Ectodermal cell (in vitro differentiated cells): ENCODE data around the gene MYG1.
"Not testable (repeated sequence)": the region's sequence is repeated elsewhere in the genome, so short reads cannot be mapped to it uniquely, and the experiment has no call there.

Experiments
- H3K27ac ChIP-seq: 2 replicates; pipeline ENCODE4 v1.7.0; 2013; ENCODE audit warnings: mild to moderate bottlenecking, low read depth, low read length; ENCODE audit not compliant: insufficient read depth, poor library complexity, severe bottlenecking
- H3K27me3 ChIP-seq: 2 replicates; pipeline ENCODE4 v1.7.0; 2013; ENCODE audit warnings: mild to moderate bottlenecking, low read length; ENCODE audit not compliant: insufficient read depth, control insufficient read depth, poor library complexity, severe bottlenecking
- H3K36me3 ChIP-seq: one replicate; pipeline ENCODE4 v1.7.0; 2013; ENCODE audit warnings: low read length; ENCODE audit not compliant: control insufficient read depth, insufficient read depth
- H3K4me1 ChIP-seq: one replicate; pipeline ENCODE4 v1.7.0; 2013; ENCODE audit warnings: low read length; ENCODE audit not compliant: control insufficient read depth, insufficient read depth
- H3K4me3 ChIP-seq: 2 replicates; pipeline ENCODE4 v1.7.0; 2013; ENCODE audit warnings: low read depth, low read length, control low read depth; ENCODE audit not compliant: insufficient read depth
- H3K9me3 ChIP-seq: 2 replicates; pipeline ENCODE4 v1.7.0; 2013; ENCODE audit warnings: mild to moderate bottlenecking, low read length, moderate library complexity; ENCODE audit not compliant: control insufficient read depth
- WGBS, 2 experiments: methylation state at CpG; one replicate each; pipeline ENCODE4 v1.1.7; 2013; ENCODE audit warnings: missing lambda C conversion rate in 2 of 2; 5-methylcytosine and 5-hydroxymethylcytosine counted together

Gene MYG1

DNA sequence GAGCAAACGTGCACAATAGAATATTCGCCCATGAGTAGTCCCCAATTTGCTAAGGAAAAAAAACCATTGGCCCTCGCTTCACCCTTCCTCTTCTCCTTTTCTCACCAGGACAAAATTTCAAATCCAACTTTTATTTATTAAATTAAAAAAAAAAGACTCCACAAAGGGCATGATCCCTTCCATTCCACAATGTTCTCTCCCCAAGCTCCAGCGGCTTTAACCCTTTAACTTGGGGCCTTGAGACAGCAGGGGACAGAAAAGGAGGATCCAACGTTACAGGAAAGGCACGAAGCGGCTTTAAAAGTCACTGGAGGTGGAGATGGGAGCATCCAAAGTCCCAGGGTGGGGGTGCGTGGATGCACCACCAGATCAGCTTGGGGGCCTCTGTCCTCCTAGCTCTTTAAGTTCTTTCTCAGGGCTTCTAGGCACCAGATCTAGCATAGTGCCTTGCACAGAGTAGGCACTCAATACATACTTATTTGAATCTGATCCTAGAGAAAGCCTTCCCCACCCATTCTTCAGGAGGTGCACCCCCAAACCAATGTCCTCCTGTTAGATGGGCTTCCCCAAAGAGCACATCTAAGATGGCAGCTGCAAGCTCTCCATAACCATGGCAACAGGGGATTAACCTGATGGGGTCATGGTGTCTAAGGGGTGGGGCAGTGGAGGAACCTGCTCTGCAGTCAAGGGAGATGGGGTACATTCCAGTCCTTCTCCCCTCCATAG lies 27.1 kb downstream of the MYG1 start:
- Histone ChIP-seq H3K4me1 (peaks cover 34% of the 10 kb centered on the region), H3K36me3 (no peaks in the 10 kb centered on the region), H3K9me3 (no peaks in the 10 kb centered on the region), H3K27ac (no peak overlapping the region), H3K4me3 (no peak overlapping the region), H3K27me3 (peaks cover 16% of the 10 kb centered on the region)
- 62 to 65% methylated on average over 8 of the region's 8 CpGs for WGBS, 2 experiments

DNA sequence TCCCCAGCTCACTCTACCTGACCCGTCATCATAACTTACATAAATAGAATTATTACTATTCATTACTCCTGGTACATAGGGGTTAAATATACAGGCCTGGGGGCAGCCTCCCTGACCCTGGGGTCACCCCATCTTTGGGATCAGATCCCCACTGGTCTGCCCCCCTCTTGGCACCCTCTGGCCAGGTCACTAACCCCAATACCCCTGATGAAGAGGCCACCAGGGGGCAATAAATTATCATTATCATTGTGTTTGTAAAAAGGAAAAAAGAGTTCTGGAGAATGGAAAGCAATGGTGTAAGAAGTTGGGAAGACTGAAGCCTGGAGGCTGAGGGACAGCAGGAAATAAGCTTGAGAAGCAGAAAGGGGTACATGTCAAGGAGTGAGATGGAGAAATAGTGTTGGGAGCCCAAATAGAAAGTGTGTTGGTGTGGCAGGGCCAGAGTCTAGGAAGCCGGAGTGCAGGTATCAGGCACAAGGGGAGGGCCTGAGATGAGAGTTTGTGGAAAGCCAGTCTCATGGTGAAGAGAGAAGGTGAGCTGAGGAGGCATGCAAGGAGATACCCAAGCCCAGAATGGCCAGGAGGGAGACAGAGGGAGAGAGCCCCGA lies 28.0 kb downstream of the MYG1 start:
- no peaks in the 10 kb centered on the region for H3K36me3 ChIP-seq
- H3K9me3 ChIP-seq = no peaks in the 10 kb centered on the region
- H3K27me3 ChIP-seq = peaks cover 16% of the 10 kb centered on the region
- H3K4me1 ChIP-seq = peaks cover 30% of the 10 kb centered on the region
- WGBS, 2 experiments = 85 to 90% methylated on average over 3 of the region's 3 CpGs
- H3K27ac ChIP-seq = no peak overlapping the region
- no peak overlapping the region for H3K4me3 ChIP-seq

DNA sequence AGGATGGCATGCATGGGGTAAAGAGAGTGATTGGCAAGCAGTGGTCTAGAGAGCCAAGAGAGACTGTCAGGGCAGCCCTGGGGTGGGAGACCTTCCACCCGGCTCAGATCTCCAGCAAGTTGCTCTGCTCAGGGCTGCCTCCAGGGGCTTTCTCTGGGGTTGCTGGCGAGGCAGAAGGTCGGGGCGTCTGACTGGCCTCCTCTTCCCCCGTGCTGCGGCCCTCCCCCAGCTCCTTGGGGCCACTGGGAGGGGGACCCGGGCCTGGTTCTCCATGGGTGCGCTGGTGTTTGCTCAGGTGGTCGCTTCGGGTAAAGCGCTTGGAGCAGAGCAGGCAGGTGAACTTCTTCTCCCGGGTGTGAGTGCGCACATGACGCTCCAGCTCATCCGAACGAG lies 28.5 kb downstream of the MYG1 start:
- Histone ChIP-seq H3K27me3 (peaks cover 13% of the 10 kb centered on the region), H3K9me3 (no peaks in the 10 kb centered on the region), H3K36me3 (no peaks in the 10 kb centered on the region), H3K4me1 (peaks cover 30% of the 10 kb centered on the region), H3K27ac (no peak overlapping the region), H3K4me3 (no peak overlapping the region)
- WGBS, 2 experiments = 58 to 63% methylated on average over 16 of the region's 16 CpGs

- no peaks in the 10 kb centered on the region for H3K27me3 ChIP-seq
- H3K4me3 ChIP-seq = no peak overlapping the region
- H3K4me1 ChIP-seq = peaks cover 36% of the 10 kb centered on the region
- H3K9me3 ChIP-seq = no peaks in the 10 kb centered on the region
- WGBS, 2 experiments = 92 to 94% methylated on average over 5 of the region's 5 CpGs
- no peaks in the 10 kb centered on the region for H3K36me3 ChIP-seq
- H3K27ac ChIP-seq = no peak overlapping the region
Measured at GRCh38 chr12:53330671-53331070, 31.2 kb downstream of the MYG1 start.

GRCh38 chr12:53332339-53332738 lies 32.8 kb downstream of the MYG1 start:
- not testable (repeated sequence) for H3K27ac ChIP-seq, H3K4me3 ChIP-seq, H3K9me3 ChIP-seq, H3K27me3 ChIP-seq, H3K36me3 ChIP-seq
- H3K4me1 ChIP-seq = peaks cover 32% of the 10 kb centered on the region

DNA sequence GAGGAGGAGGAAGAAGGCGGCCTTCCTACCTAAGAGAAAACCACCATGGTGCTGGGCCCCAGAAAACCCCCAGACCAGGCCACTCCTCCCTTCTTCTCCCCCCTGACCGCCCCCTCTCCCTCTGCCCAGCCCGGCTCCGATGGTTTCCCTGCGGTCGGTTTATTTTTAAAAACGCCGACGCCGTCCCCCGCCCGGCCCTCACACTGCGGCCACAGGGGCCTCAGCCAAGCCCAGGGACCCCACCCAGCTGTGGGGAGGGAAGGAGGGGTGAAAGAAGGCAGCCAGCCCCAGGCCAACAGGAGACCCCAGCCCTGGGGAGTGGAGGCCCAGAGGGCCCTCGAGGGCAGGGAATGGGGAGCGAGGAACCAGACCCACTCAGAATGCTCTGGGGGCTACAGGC lies 33.2 kb downstream of the MYG1 start:
- WGBS, 2 experiments = 88 to 91% methylated on average over 13 to 15 of the region's 15 CpGs
- Histone ChIP-seq H3K9me3 (no peaks in the 10 kb centered on the region), H3K27me3 (no peaks in the 10 kb centered on the region), H3K4me1 (peaks cover 32% of the 10 kb centered on the region), H3K27ac (no peak overlapping the region), H3K4me3 (no peak overlapping the region), H3K36me3 (no peaks in the 10 kb centered on the region)

GRCh38 chr12:53333289-53333688 lies 33.8 kb downstream of the MYG1 start:
- Histone ChIP-seq H3K4me3 (no peak overlapping the region), H3K27ac (no peak overlapping the region), H3K4me1 (peaks cover 36% of the 10 kb centered on the region), H3K36me3 (no peaks in the 10 kb centered on the region), H3K27me3 (no peaks in the 10 kb centered on the region), H3K9me3 (no peaks in the 10 kb centered on the region)
- WGBS, 2 experiments = 88 to 90% methylated on average over 2 to 3 of the region's 4 CpGs

- H3K27me3 ChIP-seq = no peaks in the 10 kb centered on the region
- H3K9me3 ChIP-seq = no peaks in the 10 kb centered on the region
- WGBS, 2 experiments = 85 to 86% methylated on average over 7 of the region's 7 CpGs
- H3K36me3 ChIP-seq = no peaks in the 10 kb centered on the region
- no peak overlapping the region for H3K27ac ChIP-seq
- no peak overlapping the region for H3K4me3 ChIP-seq
- H3K4me1 ChIP-seq = peaks cover 41% of the 10 kb centered on the region
Measured at GRCh38 chr12:53333845-53334244, 34.4 kb downstream of the MYG1 start.

DNA sequence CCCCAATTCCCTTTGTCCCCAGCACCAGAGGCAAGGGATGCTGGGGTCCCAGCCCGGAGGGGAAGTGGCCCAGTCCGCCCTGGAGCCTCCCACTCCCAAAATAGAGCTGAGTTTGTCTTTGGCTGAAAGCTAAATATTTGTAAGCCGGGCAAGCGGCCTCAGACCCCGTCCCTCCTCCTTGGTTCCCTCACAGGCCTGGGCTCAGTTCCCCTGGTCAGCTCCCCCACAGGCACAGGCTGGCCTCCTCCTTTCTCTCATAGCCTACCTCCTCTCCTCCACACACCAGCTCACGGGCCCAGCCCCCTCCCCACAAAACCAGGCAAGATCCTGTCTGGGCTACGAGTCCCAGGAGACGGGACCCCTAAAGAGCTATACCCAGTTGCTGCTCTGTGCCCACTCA lies 35.3 kb downstream of the MYG1 start:
- H3K36me3 ChIP-seq = no peaks in the 10 kb centered on the region
- no peak overlapping the region for H3K4me3 ChIP-seq
- H3K9me3 ChIP-seq = no peaks in the 10 kb centered on the region
- H3K27me3 ChIP-seq = no peaks in the 10 kb centered on the region
- peaks cover 44% of the 10 kb centered on the region for H3K4me1 ChIP-seq
- 69 to 71% methylated on average over 8 of the region's 8 CpGs for WGBS, 2 experiments
- H3K27ac ChIP-seq = no peak overlapping the region

GRCh38 chr12:53336181-53336681 lies 36.7 kb downstream of the MYG1 start, which contains the start of gene SP7:
SP7 (minus strand) TSS chr12:53336354; CDS start chr12:53335646, 708 bp downstream.
- 75 to 78% methylated on average over 12 to 14 of the region's 15 CpGs for WGBS, 2 experiments
- H3K27ac ChIP-seq = no peak within 1 kb of the TSS
- no peak within 1 kb of the TSS for H3K4me3 ChIP-seq
- no peaks in the 10 kb centered on the region for H3K36me3 ChIP-seq
- H3K27me3 ChIP-seq = no peaks in the 10 kb centered on the region
- H3K4me1 ChIP-seq = peaks cover 44% of the 10 kb centered on the region
- H3K9me3 ChIP-seq = no peaks in the 10 kb centered on the region
